Trophoblast cell (in vitro differentiated cells and primary cell): ENCODE results near the gene GTPBP4.
A peak's percentile ranks its signal among the peaks of the same experiment; 100 is the strongest.

Source experiments
- DNase-seq, 2 donors: peaks; one replicate each; pipeline ENCODE4 v3.0.0-alpha.2; 2016
- H2AFZ ChIP-seq: 2 replicates; pipeline ENCODE4 v1.6.1; 2013; ENCODE audit warnings: low read length, moderate library complexity, mild to moderate bottlenecking; ENCODE audit not compliant: insufficient read depth, poor library complexity
- H2AK5ac ChIP-seq: 2 replicates; pipeline ENCODE4 v1.6.1; 2013; ENCODE audit warnings: mild to moderate bottlenecking, low read length
- H2BK120ac ChIP-seq: 2 replicates; pipeline ENCODE4 v1.6.1; 2013; ENCODE audit warnings: low read length, mild to moderate bottlenecking, moderate library complexity; ENCODE audit not compliant: insufficient read depth, poor library complexity
- H2BK12ac ChIP-seq: 2 replicates; pipeline ENCODE4 v1.6.1; 2013; ENCODE audit warnings: mild to moderate bottlenecking, low read length, moderate library complexity
- H2BK5ac ChIP-seq: 2 replicates; pipeline ENCODE4 v1.6.1; 2013; ENCODE audit warnings: low read length, low read depth, moderate library complexity, mild to moderate bottlenecking; ENCODE audit not compliant: poor library complexity
- H3K14ac ChIP-seq: 2 replicates; pipeline ENCODE4 v1.6.1; 2013; ENCODE audit warnings: mild to moderate bottlenecking, low read length
- H3K18ac ChIP-seq: 2 replicates; pipeline ENCODE4 v1.6.1; 2013; ENCODE audit warnings: mild to moderate bottlenecking, low read length
- H3K23ac ChIP-seq: 2 replicates; pipeline ENCODE4 v1.6.1; 2013; ENCODE audit warnings: low read length
- H3K27ac ChIP-seq: 2 replicates; pipeline ENCODE4 v1.5.1; 2013; ENCODE audit warnings: low read depth, mild to moderate bottlenecking, inconsistent platforms, low read length, moderate library complexity
- H3K27me3 ChIP-seq: 2 replicates; pipeline ENCODE4 v1.6.1; 2013; ENCODE audit warnings: inconsistent platforms, mild to moderate bottlenecking, low read length, moderate library complexity; ENCODE audit not compliant: insufficient read depth
- H3K36me3 ChIP-seq, 2 experiments: 1 replicate in 1 of 2; 2 replicates in 1 of 2; pipeline ENCODE4 v1.6.1; 2013; ENCODE audit warnings: low read length in 2 of 2, mild to moderate bottlenecking in 2 of 2, moderate library complexity in 1 of 2; ENCODE audit not compliant: insufficient read depth in 2 of 2, control insufficient read depth in 1 of 2
- H3K4ac ChIP-seq: 2 replicates; pipeline ENCODE4 v1.6.1; 2013; ENCODE audit warnings: low read depth, mild to moderate bottlenecking, low read length, moderate library complexity
- H3K4me1 ChIP-seq, 2 experiments: 1 replicate in 1 of 2; 2 replicates in 1 of 2; pipeline ENCODE4 v1.6.1; 2013; ENCODE audit warnings: low read length in 2 of 2, mild to moderate bottlenecking in 2 of 2, moderate library complexity in 1 of 2; ENCODE audit not compliant: insufficient read depth in 2 of 2, control insufficient read depth in 1 of 2
- H3K4me2 ChIP-seq: 2 replicates; pipeline ENCODE4 v1.6.1; 2013; ENCODE audit warnings: inconsistent platforms, mild to moderate bottlenecking, low read length, moderate library complexity
- H3K4me3 ChIP-seq: 2 replicates; pipeline ENCODE4 v1.5.1; 2013; ENCODE audit warnings: mild to moderate bottlenecking, low read depth, low read length, inconsistent platforms
- H3K79me1 ChIP-seq: one replicate; pipeline ENCODE4 v1.6.1; 2013; ENCODE audit warnings: low read length
- H3K79me2 ChIP-seq: 2 replicates; pipeline ENCODE4 v1.6.1; 2013; ENCODE audit warnings: low read length, mild to moderate bottlenecking; ENCODE audit not compliant: control insufficient read depth, insufficient read depth, poor library complexity
- H3K9ac ChIP-seq: 2 replicates; pipeline ENCODE4 v1.6.1; 2013; ENCODE audit warnings: mild to moderate bottlenecking, low read length
- H3K9me3 ChIP-seq: 2 replicates; pipeline ENCODE4 v1.6.1; 2013; ENCODE audit warnings: low read depth, mild to moderate bottlenecking, control low read depth, inconsistent platforms, low read length; ENCODE audit not compliant: insufficient read depth
- H4K12ac ChIP-seq: 2 replicates; pipeline ENCODE4 v1.6.1; 2013; ENCODE audit warnings: low read depth, mild to moderate bottlenecking, low read length, moderate library complexity
- H4K8ac ChIP-seq: 2 replicates; pipeline ENCODE4 v1.6.1; 2013; ENCODE audit warnings: low read depth, mild to moderate bottlenecking, low read length, moderate library complexity
- H4K91ac ChIP-seq: one replicate; pipeline ENCODE4 v1.6.1; 2013; ENCODE audit warnings: low read depth, mild to moderate bottlenecking, low read length, moderate library complexity
- WGBS: extraction: QIAGEN DNeasy Blood & Tissue Kit; methylation state at CpG from one replicate; pipeline ENCODE4 v1.1.7; 2013; ENCODE audit warnings: missing lambda C conversion rate; ENCODE audit not compliant: insufficient read length, insufficient coverage; ENCODE audit errors: extremely low coverage; 5-methylcytosine and 5-hydroxymethylcytosine counted together

Gene GTPBP4

GRCh38 chr10:1048349-1048731 lies 60.1 kb downstream of the GTPBP4 start:
- Histone ChIP-seq H2AK5ac (peak overlapping the region; percentile 8), H2BK5ac (peak overlapping the region; percentile 94), H4K91ac (peak overlapping the region; percentile 95), H2BK12ac (peak overlapping the region; percentile 51), H2AFZ (peak overlapping the region; percentile 69), H3K18ac (peak overlapping the region; percentile 98), H3K4me1 (peaks cover 5 to 20% of the 10 kb centered on the region in 2 experiments), H3K4me2 (peak overlapping the region; percentile 79), H3K14ac (peak overlapping the region; percentile 72), H3K4ac (peak overlapping the region; percentile 28), H4K12ac (peak overlapping the region; percentile 75), H3K9ac (peak overlapping the region; percentile 90), H3K27ac (peak overlapping the region; percentile 99), H3K4me3 (peak overlapping the region; percentile 97), H3K9me3 (no peaks in the 10 kb centered on the region), H3K27me3 (no peaks in the 10 kb centered on the region), H3K23ac (peak overlapping the region; percentile 96), H2BK120ac (peak overlapping the region; percentile 89), H3K36me3 (peaks cover 8 to 20% of the 10 kb centered on the region in 2 experiments), H3K79me2 (peaks cover 25% of the 10 kb centered on the region), H3K79me1 (peaks cover 17% of the 10 kb centered on the region), H4K8ac (peak overlapping the region; percentile 96)
- no CpG with 5 or more reads among the region's 37 CpGs for WGBS
- DNase-seq, result peak; percentile 30 to 62

GRCh38 chr10:1048732-1049424 lies 60.6 kb downstream of the GTPBP4 start, which contains the start of gene IDI1:
IDI1 (minus strand) TSS chr10:1049119; CDS start chr10:1049003, 116 bp downstream.
- H3K36me3 ChIP-seq, result peaks cover 8 to 18% of the 10 kb centered on the region in 2 experiments
- peak within 1 kb of the TSS; percentile 69 for H2AFZ ChIP-seq
- H3K79me2 ChIP-seq, result peaks cover 25% of the 10 kb centered on the region
- peak within 1 kb of the TSS; percentile 98 for H3K18ac ChIP-seq
- peak within 1 kb of the TSS; percentile 90 for H2BK120ac ChIP-seq
- no peaks in the 10 kb centered on the region for H3K9me3 ChIP-seq
- peak within 1 kb of the TSS; percentile 96 for H3K23ac ChIP-seq
- peak within 1 kb of the TSS; percentile 90 for H3K9ac ChIP-seq
- no peaks in the 10 kb centered on the region for H3K27me3 ChIP-seq
- peak within 1 kb of the TSS; percentile 75 for H4K12ac ChIP-seq
- peaks cover 17% of the 10 kb centered on the region for H3K79me1 ChIP-seq
- H2AK5ac ChIP-seq, result peak within 1 kb of the TSS; percentile 8
- peak within 1 kb of the TSS; percentile 81 for H3K14ac ChIP-seq
- peak within 1 kb of the TSS; percentile 95 for H4K91ac ChIP-seq
- H3K4ac ChIP-seq, result peak within 1 kb of the TSS; percentile 39
- peak; percentile 98 for DNase-seq
- H3K4me1 ChIP-seq, result peaks cover 5 to 20% of the 10 kb centered on the region in 2 experiments
- peak within 1 kb of the TSS; percentile 96 for H2BK5ac ChIP-seq
- no CpG with 5 or more reads among the region's 83 CpGs for WGBS
- peak within 1 kb of the TSS; percentile 99 for H3K27ac ChIP-seq
- peak within 1 kb of the TSS; percentile 79 for H3K4me2 ChIP-seq
- H3K4me3 ChIP-seq, result peak within 1 kb of the TSS; percentile 97
- peak within 1 kb of the TSS; percentile 51 for H2BK12ac ChIP-seq
- peak within 1 kb of the TSS; percentile 96 for H4K8ac ChIP-seq

- Histone ChIP-seq H2BK120ac (peak overlapping the region; percentile 90), H2AFZ (peak overlapping the region; percentile 47), H2AK5ac (peak overlapping the region; percentile 3), H3K4me1 (peaks cover 5 to 18% of the 10 kb centered on the region in 2 experiments), H3K4me3 (peak overlapping the region; percentile 83), H3K18ac (peak overlapping the region; percentile 23), H4K12ac (peak overlapping the region; percentile 62), H2BK5ac (peak overlapping the region; percentile 64), H4K8ac (peak overlapping the region; percentile 68), H2BK12ac (no peak overlapping the region), H3K9me3 (no peaks in the 10 kb centered on the region), H3K9ac (peak overlapping the region; percentile 82), H3K27me3 (no peaks in the 10 kb centered on the region), H3K4ac (peak overlapping the region; percentile 39), H3K79me2 (peaks cover 21% of the 10 kb centered on the region), H3K79me1 (peaks cover 17% of the 10 kb centered on the region), H3K23ac (no peak overlapping the region), H3K36me3 (peaks cover 6 to 13% of the 10 kb centered on the region in 2 experiments), H4K91ac (peak overlapping the region; percentile 33), H3K14ac (peak overlapping the region; percentile 81), H3K27ac (peak overlapping the region; percentile 99), H3K4me2 (peak overlapping the region; percentile 49)
- WGBS, result no CpG with 5 or more reads among the region's 34 CpGs
- DNase-seq, result peak; percentile 80 to 85
Measured at GRCh38 chr10:1049425-1049958, 61.3 kb downstream of the GTPBP4 start.

GRCh38 chr10:1050145-1050544 lies 61.9 kb downstream of the GTPBP4 start:
- Histone ChIP-seq H3K18ac (no peak overlapping the region), H3K4me1 (peaks cover 7 to 17% of the 10 kb centered on the region in 2 experiments), H3K27me3 (no peaks in the 10 kb centered on the region), H3K79me2 (peaks cover 21% of the 10 kb centered on the region), H4K91ac (no peak overlapping the region), H3K9ac (no peak overlapping the region), H4K8ac (no peak overlapping the region), H3K9me3 (no peaks in the 10 kb centered on the region), H3K14ac (no peak overlapping the region), H3K36me3 (peaks cover 6 to 13% of the 10 kb centered on the region in 2 experiments), H3K4ac (no peak overlapping the region), H3K79me1 (peaks cover 17% of the 10 kb centered on the region), H3K27ac (peak overlapping the region; percentile 99), H2BK12ac (no peak overlapping the region), H2BK5ac (no peak overlapping the region), H3K4me2 (peak overlapping the region; percentile 68), H3K23ac (no peak overlapping the region), H2AK5ac (no peak overlapping the region), H3K4me3 (no peak overlapping the region), H2BK120ac (no peak overlapping the region), H4K12ac (no peak overlapping the region), H2AFZ (no peak overlapping the region)
- WGBS, result no CpG with 5 or more reads among the region's 5 CpGs
- peak; percentile 45 to 66 for DNase-seq
